Measurements from ENCODE around the gene ZNF277. TPM values are rescaled to one million over a fixed set of nuclear protein-coding genes. Genes with fewer than 3 reads are reported as not detected.
A peak's percentile ranks its signal among the peaks of the same experiment; 100 is the strongest.
"Not testable (repeated sequence)": the region's sequence is repeated elsewhere in the genome, so short reads cannot be mapped to it uniquely, and the experiment has no call there.

Gene ZNF277
- total and polyA plus RNA-seq, 4 donors: 7.8 to 23.5 (median 14.5) TPM

DNA sequence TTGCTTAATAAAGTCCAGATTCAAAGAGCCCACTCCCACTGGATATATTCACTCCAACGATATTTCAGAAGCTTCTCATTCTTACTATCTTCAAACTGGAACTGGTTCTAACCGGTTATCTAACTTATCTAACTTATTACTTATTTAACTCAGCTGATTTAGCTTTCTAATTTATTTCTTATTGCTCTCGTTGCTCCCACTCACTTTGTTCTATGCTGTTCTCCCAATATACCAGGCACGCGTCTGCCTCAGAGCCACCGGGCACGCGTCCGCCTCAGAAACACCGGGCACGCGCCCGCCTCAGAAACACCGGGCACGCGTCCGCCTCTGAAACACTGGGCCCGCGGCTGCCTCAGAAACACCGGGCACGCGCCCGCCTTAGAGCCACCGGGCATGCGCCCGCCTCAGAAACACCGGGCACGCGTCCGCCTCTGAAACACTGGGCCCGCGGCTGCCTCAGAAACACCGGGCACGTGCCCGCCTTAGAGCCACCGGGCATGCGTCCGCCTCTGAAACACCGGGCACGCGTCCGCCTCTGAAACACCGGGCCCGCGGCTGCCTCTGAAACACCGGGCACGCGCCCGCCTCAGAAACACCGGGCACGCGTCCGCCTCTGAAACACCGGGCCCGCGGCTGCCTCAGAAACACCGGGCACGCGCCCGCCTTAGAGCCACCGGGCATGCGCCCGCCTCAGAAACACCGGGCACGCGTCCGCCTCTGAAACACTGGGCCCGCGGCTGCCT, 184.8 kb downstream of the ZNF277 start:
- H3K9ac ChIP-seq (ENCODE audit: low read depth in 1 of 2, low read length in 2 of 2): peak overlapping the region in 1 of 2 donors; percentile 0
- H3K4me1 ChIP-seq (ENCODE audit: control insufficient read depth in 4 of 4, insufficient read depth in 4 of 4, low read length in 3 of 4); DNase-seq (ENCODE audit: low spot score); H3K9me3 ChIP-seq (ENCODE audit: control insufficient read depth in 4 of 4, low read length in 3 of 4); H3K27me3 ChIP-seq (ENCODE audit: control insufficient read depth in 4 of 4, insufficient read depth in 4 of 4, low read length in 3 of 4); H3K36me3 ChIP-seq (ENCODE audit: control insufficient read depth in 4 of 4, insufficient read depth in 3 of 4, low read depth in 1 of 4, low read length in 3 of 4): not testable (repeated sequence)
- 1% methylated on average over 60 of the region's 69 CpGs for WGBS
- peak overlapping the region in 2 of 3 donors; percentile 41 to 57 for H3K4me3 ChIP-seq (ENCODE audit: low read depth in 1 of 3, low read length in 3 of 3)
- peak overlapping the region; percentile 75 to 88 for H3K27ac ChIP-seq (ENCODE audit: low read depth in 1 of 2, low read length in 2 of 2)
- TF ChIP-seq, protein P1, sequence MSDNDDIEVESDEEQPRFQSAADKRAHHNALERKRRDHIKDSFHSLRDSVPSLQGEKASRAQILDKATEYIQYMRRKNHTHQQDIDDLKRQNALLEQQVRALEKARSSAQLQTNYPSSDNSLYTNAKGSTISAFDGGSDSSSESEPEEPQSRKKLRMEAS (IDR thresholded peaks at IDR 0.05): peak; percentile 19
- peak in 1 of 2 donors; percentile 21 for TF ChIP-seq RAD21 (IDR thresholded peaks at IDR 0.05)

DNA sequence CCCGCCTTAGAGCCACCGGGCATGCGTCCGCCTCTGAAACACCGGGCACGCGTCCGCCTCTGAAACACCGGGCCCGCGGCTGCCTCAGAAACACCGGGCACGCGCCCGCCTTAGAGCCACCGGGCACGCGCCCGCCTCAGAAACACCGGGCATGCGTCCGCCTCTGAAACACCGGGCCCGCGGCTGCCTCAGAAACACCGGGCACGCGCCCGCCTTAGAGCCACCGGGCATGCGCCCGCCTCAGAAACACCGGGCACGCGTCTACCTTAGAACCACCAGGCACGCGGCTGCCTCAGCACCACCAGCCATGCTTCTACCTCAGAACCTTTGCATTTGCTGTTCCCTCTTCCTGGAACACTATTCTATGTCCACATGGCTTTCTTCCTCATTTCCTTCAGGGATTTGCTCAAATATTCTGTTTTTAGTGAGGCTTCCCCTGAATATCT, 185.4 kb downstream of the ZNF277 start:
- TF ChIP-seq, protein P1 (IDR thresholded peaks at IDR 0.05): peak; percentile 61
- not testable (repeated sequence) for H3K4me1 ChIP-seq (ENCODE audit: control insufficient read depth in 4 of 4, insufficient read depth in 4 of 4, low read length in 3 of 4); H3K27me3 ChIP-seq (ENCODE audit: control insufficient read depth in 4 of 4, insufficient read depth in 4 of 4, low read length in 3 of 4); H3K9me3 ChIP-seq (ENCODE audit: control insufficient read depth in 4 of 4, low read length in 3 of 4); H3K36me3 ChIP-seq (ENCODE audit: control insufficient read depth in 4 of 4, insufficient read depth in 3 of 4, low read depth in 1 of 4, low read length in 3 of 4)
- WGBS: 0% methylated on average over 37 of the region's 37 CpGs
- Histone ChIP-seq H3K9ac (ENCODE audit: low read depth in 1 of 2, low read length in 2 of 2) (peak overlapping the region; percentile 45 to 85), H3K4me3 (ENCODE audit: low read depth in 1 of 3, low read length in 3 of 3) (peak overlapping the region; percentile 57 to 79 (median 75)), H3K27ac (ENCODE audit: low read depth in 1 of 2, low read length in 2 of 2) (peak overlapping the region; percentile 75 to 88)
- DNase-seq (ENCODE audit: low spot score): peak; percentile 38

Other genes with a start within 250 kb of the ZNF277 start
- 10 to 100 TPM; 16.9 to 48.9 TPM for gene DOCK4, start 296 bp upstream of the ZNF277 start, total RNA-seq
- 1 to 10 TPM; 7.2 to 8.7 TPM for gene DOCK4, start 296 bp upstream of the ZNF277 start, polyA plus RNA-seq
- 10 to 100 TPM; 11.5 to 30.6 TPM for gene IFRD1, start 243.8 kb downstream of the ZNF277 start, total RNA-seq
- gene IFRD1, start 243.8 kb downstream of the ZNF277 start, polyA plus RNA-seq: 10 to 100 TPM in 1 of 2 donors, 1 to 10 TPM in 1; 7.7 to 35.6 TPM